HepG2 (cell line): ENCODE data around the gene CDK1. TPM values are rescaled to one million over a fixed set of nuclear protein-coding genes. Genes with fewer than 3 reads are reported as not detected.
A peak's percentile ranks its signal among the peaks of the same experiment; 100 is the strongest.

Experiments
- ATAC-seq: fragments of 200-7000 bp; cut with Tn5 transposase; 3 replicates; pipeline ENCODE4 v1.9.1; 2020; ENCODE audit warnings: mild to moderate bottlenecking, moderate library complexity
- Bru-seq: library from RNA; stranded (reverse); fragments of 400-500 nt; gene quantifications from one replicate; lab custom pipeline; 2021; lab: Mats Ljungman, UMichigan
- BruChase-seq, 2 experiments: library from RNA; stranded (reverse); fragments of 400-500 nt; gene quantifications; one replicate each; lab custom pipeline; 2021; lab: Mats Ljungman, UMichigan
- BruUV-seq: library from RNA; stranded (reverse); fragments of 400-500 nt; replicated peaks from 2 replicates; lab custom pipeline; 2021; lab: Mats Ljungman, UMichigan
- CTCF ChIA-PET: fragments of 300-600 bp; formaldehyde crosslinking; extraction: SDS; loops from one replicate; lab custom pipeline; 2021; ENCODE audit warnings: low total read pairs, inconsistent platforms, low intra/inter-chr PET ratio; lab: Yijun Ruan, JAX
- POLR2A ChIA-PET: fragments of 350-600 bp; sonication (Branson Sonifier 250); formaldehyde crosslinking; loops from one replicate; lab custom pipeline; 2020; ENCODE audit warnings: antibody characterized with exemption, inconsistent platforms; lab: Yijun Ruan, JAX
- DNase-seq: peaks from one replicate; pipeline ENCODE4 v3.0.0-alpha.2; 2015; ENCODE audit warnings: low spot score
- FAIRE-seq: peaks from 3 replicates; lab custom pipeline; 2011; peaks lifted over from hg19 to GRCh38; lab: Jason Lieb, UNC
- H2AFZ ChIP-seq: one replicate; pipeline ENCODE4 v1.6.1; 2011; ENCODE audit warnings: low read length, inconsistent platforms
- H3K27ac ChIP-seq: fragments of 300-600 bp; 3 replicates; pipeline ENCODE4 v1.8.0; 2011; ENCODE audit warnings: mixed run types, mild to moderate bottlenecking, mixed read lengths, low read length, inconsistent platforms; ENCODE audit not compliant: insufficient read depth; ENCODE audit errors: extremely low read length
- H3K27me3 ChIP-seq, 2 experiments: fragments of 200-600 bp in 1 of 2; 2 replicates in 1 of 2; 3 replicates in 1 of 2; pipeline versions ENCODE4 v1.6.0 to v1.8.0; 2011; ENCODE audit warnings: low read length in 2 of 2, mild to moderate bottlenecking in 2 of 2, moderate library complexity in 2 of 2, inconsistent platforms in 1 of 2; ENCODE audit not compliant: insufficient read depth in 2 of 2, control insufficient read depth in 1 of 2
- H3K36me3 ChIP-seq, 2 experiments: fragments of 200-600 bp in 1 of 2; replicated peaks in 1 of 2; 2 replicates in 1 of 2; 3 replicates in 1 of 2; pipeline versions ENCODE4 v1.5.1 to v1.8.0; 2011; ENCODE audit warnings: low read length in 2 of 2, inconsistent platforms in 1 of 2; ENCODE audit not compliant: insufficient read depth in 2 of 2, control insufficient read depth in 1 of 2
- H3K4me1 ChIP-seq: 2 replicates; pipeline ENCODE4 v1.5.1; 2012; ENCODE audit warnings: low read length, inconsistent platforms; ENCODE audit not compliant: insufficient read depth
- H3K4me2 ChIP-seq: 2 replicates; pipeline ENCODE4 v1.6.0; 2011; ENCODE audit warnings: low read depth, low read length, inconsistent platforms
- H3K4me3 ChIP-seq, 3 experiments: fragments of 200-600 bp in 1 of 3; sonication (generic), shearing (Covaris generic) in 1 of 3; replicated peaks in 1 of 3; 2 replicates each; pipeline ENCODE4 v1.5.1; 2011 to 2016; ENCODE audit warnings: low read length in 3 of 3, inconsistent platforms in 2 of 3, low read depth in 2 of 3, mild to moderate bottlenecking in 2 of 3, control low read depth in 1 of 3, mixed read lengths in 1 of 3; ENCODE audit not compliant: insufficient read depth in 1 of 3
- H3K79me2 ChIP-seq: one replicate; pipeline ENCODE4 v1.6.1; 2011; ENCODE audit warnings: low read length, inconsistent platforms; ENCODE audit not compliant: insufficient read depth
- H3K9ac ChIP-seq: 2 replicates; pipeline ENCODE4 v1.6.0; 2011; ENCODE audit warnings: mild to moderate bottlenecking, low read depth, low read length, inconsistent platforms; ENCODE audit not compliant: insufficient read depth
- H3K9me3 ChIP-seq: 2 replicates; pipeline ENCODE4 v1.5.1; 2012; ENCODE audit warnings: mild to moderate bottlenecking, low read length
- H4K20me1 ChIP-seq: 2 replicates; pipeline ENCODE4 v1.6.0; 2011; ENCODE audit warnings: inconsistent platforms, mild to moderate bottlenecking, low read length, moderate library complexity; ENCODE audit not compliant: insufficient read depth
- ARNT2 ChIP-seq: sonication (generic); formaldehyde crosslinking; IDR thresholded peaks from 2 replicates; pipeline ENCODE4 v1.8.0; 2022; ENCODE audit warnings: mild to moderate bottlenecking, low read depth, missing genetic modification reagents, moderate library complexity
- CENPT ChIP-seq: sonication (generic); formaldehyde crosslinking; IDR thresholded peaks from 2 replicates; pipeline ENCODE4 v1.8.0; 2022; ENCODE audit warnings: low read depth, mild to moderate bottlenecking, moderate library complexity, missing genetic modification reagents
- CREM ChIP-seq, 2 experiments: sonication (generic) in 1 of 2; formaldehyde crosslinking in 1 of 2; IDR thresholded peaks; 2 replicates each; pipeline versions ENCODE4 v1.4.0 to v1.6.1; 2016 to 2020; ENCODE audit warnings: antibody characterized with exemption in 1 of 2, mild to moderate bottlenecking in 1 of 2, missing genetic modification reagents in 1 of 2
- ELF1 ChIP-seq: sonication (generic); formaldehyde crosslinking; IDR thresholded peaks from 2 replicates; pipeline ENCODE4 v1.4.0; 2020; ENCODE audit warnings: missing genetic modification reagents
- GFI1 ChIP-seq: sonication (generic); formaldehyde crosslinking; IDR thresholded peaks from 2 replicates; pipeline ENCODE4 v1.5.0; 2020; ENCODE audit warnings: missing genetic modification reagents, mild to moderate bottlenecking, borderline replicate concordance
- NFKBIZ ChIP-seq: IDR thresholded peaks from 2 replicates; pipeline ENCODE4 v1.6.1; 2018; ENCODE audit warnings: missing genetic modification reagents, missing compliant biosample characterization
- PLRG1 ChIP-seq: fragments of 450-650 bp; conservative IDR thresholded peaks from 2 replicates; pipeline ENCODE4 v1.6.1; 2016
- RAD21 ChIP-seq: fragments of 450-650 bp; formaldehyde crosslinking; IDR thresholded peaks from 2 replicates; pipeline ENCODE4 v1.5.0; 2020; ENCODE audit warnings: mild to moderate bottlenecking
- SP2 ChIP-seq: sonication (generic); formaldehyde crosslinking; IDR thresholded peaks from 2 replicates; pipeline ENCODE4 v1.5.1; 2020; ENCODE audit warnings: mild to moderate bottlenecking, missing genetic modification reagents
- TAF15 ChIP-seq: fragments of 200-400 bp; formaldehyde crosslinking; IDR thresholded peaks from one replicate; pipeline ENCODE4 v1.6.1; 2018; ENCODE audit warnings: mild to moderate bottlenecking, low read depth, low read length; ENCODE audit not compliant: poor library complexity, severe bottlenecking
- TBX2 ChIP-seq: sonication (generic); formaldehyde crosslinking; IDR thresholded peaks from 2 replicates; pipeline ENCODE4 v1.5.0; 2020; ENCODE audit warnings: missing genetic modification reagents, mild to moderate bottlenecking, borderline replicate concordance
- ZKSCAN8 ChIP-seq: IDR thresholded peaks from 2 replicates; pipeline ENCODE4 v1.6.1; 2016; ENCODE audit warnings: borderline replicate concordance, missing genetic modification reagents, missing compliant biosample characterization
- ZNF225 ChIP-seq: sonication (generic); formaldehyde crosslinking; IDR thresholded peaks from 2 replicates; pipeline ENCODE4 v1.4.0; 2020; ENCODE audit warnings: mild to moderate bottlenecking, missing genetic modification reagents
- ZNF558 ChIP-seq: sonication (generic); formaldehyde crosslinking; IDR thresholded peaks from 2 replicates; pipeline ENCODE4 v1.9.0; 2022; ENCODE audit warnings: mild to moderate bottlenecking, missing genetic modification reagents, borderline replicate concordance
- ZSCAN20 ChIP-seq: sonication (generic); formaldehyde crosslinking; IDR thresholded peaks from 2 replicates; pipeline ENCODE4 v1.4.0; 2020; ENCODE audit warnings: missing genetic modification reagents, mild to moderate bottlenecking, borderline replicate concordance
- ZSCAN9 ChIP-seq: IDR thresholded peaks from 2 replicates; pipeline ENCODE4 v1.6.1; 2016; ENCODE audit warnings: borderline replicate concordance
- WGBS: methylation state at CpG from one replicate; pipeline ENCODE4 v1.1.6; 2017; ENCODE audit warnings: low lambda C conversion rate; 5-methylcytosine and 5-hydroxymethylcytosine counted together
- in situ Hi-C: cut with HindIII; loops from 2 replicates; pipeline ENCODE4 v1.10.0; 2017; ENCODE audit warnings: low pct_unique_long_range_greater_than_20kb; ENCODE audit not compliant: extremely low pct_ligation_motif_present
- intact Hi-C: fragments of 100-400 bp; cut with micrococcal nuclease; formaldehyde crosslinking; loops from one replicate; pipeline ENCODE4 v1.10.0; 2022; ENCODE audit not compliant: unreplicated experiment
- long read RNA-seq, 2 experiments: library from RNA in 1 of 2; library from polyadenylated mRNA in 1 of 2; stranded (forward) in 1 of 2; unstranded in 1 of 2; transcript quantifications; one replicate each; pipeline ENCODE4 v2.0.0, GENCODE V29; 2019 to 2022
- polyA minus RNA-seq, 3 experiments: library from RNA; depleted of rRNA, polyadenylated mRNA; stranded (reverse); fragments of >200 nt; gene quantifications; 2 replicates each; pipeline ENCODE4 v1.2.3, GENCODE V29; 2011; ENCODE audit warnings: low replicate concordance in 1 of 3
- polyA plus RNA-seq, 8 experiments: library from polyadenylated mRNA; depleted of rRNA in 3 of 8; stranded (reverse) in 7 of 8; unstranded in 1 of 8; fragments of >200 nt; fragmentation: Illumina TruSeq in 4 of 8; extraction: Trizol in 4 of 8; gene quantifications; 2 replicates each; pipeline versions ENCODE4 v1.2.1 to v1.2.3, GENCODE V29; 2011 to 2016; ENCODE audit warnings: low read depth in 4 of 8, missing spikeins in 1 of 8, mixed read lengths in 1 of 8; ENCODE audit not compliant: insufficient read depth in 1 of 8
- total RNA-seq, 5 experiments: library from RNA; depleted of rRNA; stranded (reverse); fragments of >200 nt; fragmentation: Illumina TruSeq; extraction: Trizol; gene quantifications; 2 replicates each; pipeline ENCODE4 v1.2.3, GENCODE V29; 2016; ENCODE audit warnings: low read depth in 1 of 5
- TF ChIP-seq, protein P1 (sequence below): IDR thresholded peaks from 2 replicates; pipeline ENCODE4 v1.6.1; 2016; ENCODE audit warnings: mild to moderate bottlenecking, missing biosample characterization, missing genetic modification reagents

Gene CDK1
- total RNA-seq (2016; rRNA removed; fragmentation: Illumina TruSeq; extraction: Trizol) (132 and 221 TPM in 2 replicates), polyA plus RNA-seq (2011; rRNA removed) (23.1 and 42.6 TPM in 2 replicates), polyA minus RNA-seq (2011; rRNA and poly(A)+ RNA removed; ENCODE audit: low replicate concordance) (6.0 and 23.9 TPM in 2 replicates), Bru-seq, nascent RNA (percentile 91 among the genes with signal in this experiment), BruChase-seq, experiment 1, labeled RNA remaining after a 6-hour chase (percentile 82 among the genes with signal in this experiment), BruChase-seq, experiment 2, labeled RNA remaining after a 2-hour chase (percentile 84 among the genes with signal in this experiment)
- total RNA-seq (2016; cell fraction: cytosol; rRNA removed; fragmentation: Illumina TruSeq; extraction: Trizol; ENCODE audit: low read depth) = 25.7 and 32.5 TPM in 2 replicates
- 132 and 217 TPM in 2 replicates for total RNA-seq (2016; cell fraction: insoluble cytoplasmic fraction; rRNA removed; fragmentation: Illumina TruSeq; extraction: Trizol)
- total RNA-seq (2016; cell fraction: membrane; rRNA removed; fragmentation: Illumina TruSeq; extraction: Trizol) = 45.2 and 55.5 TPM in 2 replicates
- total RNA-seq (2016; cell fraction: nucleus; rRNA removed; fragmentation: Illumina TruSeq; extraction: Trizol) = 113 and 116 TPM in 2 replicates
- polyA plus RNA-seq (2011; cell fraction: cytosol; rRNA removed) = 12.9 and 15.9 TPM in 2 replicates
- 23.4 and 24.8 TPM in 2 replicates for polyA plus RNA-seq (2011; cell fraction: nucleus; rRNA removed)
- polyA plus RNA-seq (2012) = 20.0 and 41.3 TPM in 2 replicates
- polyA plus RNA-seq (2016; cell fraction: cytosol; fragmentation: Illumina TruSeq; extraction: Trizol; ENCODE audit: low read depth) = 7.5 and 9.0 TPM in 2 replicates
- polyA plus RNA-seq (2016; cell fraction: insoluble cytoplasmic fraction; fragmentation: Illumina TruSeq; extraction: Trizol; ENCODE audit: low read depth) = 154 and 181 TPM in 2 replicates
- polyA plus RNA-seq (2016; cell fraction: membrane; fragmentation: Illumina TruSeq; extraction: Trizol; ENCODE audit: low read depth) = 17.0 and 17.2 TPM in 2 replicates
- polyA plus RNA-seq (2016; cell fraction: nucleus; fragmentation: Illumina TruSeq; extraction: Trizol; ENCODE audit: insufficient read depth, low read depth) = 177 and 183 TPM in 2 replicates
- 9.6 and 14.5 TPM in 2 replicates for polyA minus RNA-seq (2011; cell fraction: cytosol; rRNA and poly(A)+ RNA removed)
- 33.8 and 62.3 TPM in 2 replicates for polyA minus RNA-seq (2011; cell fraction: nucleus; rRNA and poly(A)+ RNA removed)
- long read RNA-seq, experiment 1, transcript CDK1-203 (8 exons, 1,913 nt) = major isoform, 101 of 121 reads
- long read RNA-seq, experiment 1, partial matches to known transcripts = 4 of 121 reads
- long read RNA-seq, experiment 1, other reads (novel, unspliced or antisense) = 15 of 121 reads
- long read RNA-seq, experiment 2, partial matches to known transcripts = 7 of 52 reads
- long read RNA-seq, experiment 2, other reads (novel, unspliced or antisense) = 45 of 52 reads

DNA sequence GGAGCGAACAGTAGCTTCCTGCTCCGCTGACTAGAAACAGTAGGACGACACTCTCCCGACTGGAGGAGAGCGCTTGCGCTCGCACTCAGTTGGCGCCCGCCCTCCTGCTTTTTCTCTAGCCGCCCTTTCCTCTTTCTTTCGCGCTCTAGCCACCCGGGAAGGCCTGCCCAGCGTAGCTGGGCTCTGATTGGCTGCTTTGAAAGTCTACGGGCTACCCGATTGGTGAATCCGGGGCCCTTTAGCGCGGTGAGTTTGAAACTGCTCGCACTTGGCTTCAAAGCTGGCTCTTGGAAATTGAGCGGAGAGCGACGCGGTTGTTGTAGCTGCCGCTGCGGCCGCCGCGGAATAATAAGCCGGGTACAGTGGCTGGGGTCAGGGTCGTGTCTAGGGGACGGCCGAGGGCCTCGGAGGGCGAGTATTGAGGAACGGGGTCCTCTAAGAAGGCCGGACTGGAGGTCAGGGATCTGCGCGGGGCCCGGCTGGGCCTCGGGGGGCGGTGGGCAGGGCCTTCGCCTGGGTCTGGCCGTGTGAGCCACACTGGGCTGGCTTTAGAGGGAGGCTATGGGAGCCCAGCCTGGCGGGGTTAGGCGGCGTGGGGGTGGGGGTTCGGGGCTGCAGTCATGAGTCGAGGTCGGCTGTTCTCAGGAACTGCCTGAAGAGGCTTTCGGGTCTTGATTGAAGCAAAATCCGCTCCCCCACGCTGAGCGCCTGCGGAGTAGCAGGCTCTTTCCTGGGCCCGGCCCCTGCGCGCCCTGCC, at the start of gene CDK1:
Gene CDK1 (plus strand): TSS at position 265 of the 757 bp plus-strand sequence. CDS start 1,688 bp downstream, outside the sequence.
- ATAC-seq (peak; percentile 99), DNase-seq (peak; percentile 96), FAIRE-seq (peak; percentile 87)
- Histone ChIP-seq H3K4me3 (peak within 1 kb of the TSS; percentile 85 to 99 (median 87)), H3K4me1 (peaks cover 24% of the 10 kb centered on the region), H3K27me3 (no peaks in the 10 kb centered on the region), H4K20me1 (no peaks in the 10 kb centered on the region; the same call in none of the 2 replicates), H3K27ac (peak within 1 kb of the TSS; percentile 87), H3K9me3 (no peaks in the 10 kb centered on the region), H3K9ac (peak within 1 kb of the TSS; percentile 88), H3K36me3 (no peaks in the 10 kb centered on the region; a peak in 1 of 5 replicates), H2AFZ (peak within 1 kb of the TSS; percentile 94), H3K4me2 (peak within 1 kb of the TSS; percentile 75), H3K79me2 (peaks cover 51% of the 10 kb centered on the region)
- POLR2A ChIA-PET = no interaction called here
- intact Hi-C loops (no loop called here), in situ Hi-C loops (no loop called here)
- BruUV-seq = no TSS peak
- under 1% methylated on average over 34 of the region's 58 CpGs for WGBS
- CTCF ChIA-PET = no interaction called here
- TF ChIP-seq CREM (IDR thresholded peaks at IDR 0.05) = peak; percentile 58
- TF ChIP-seq CREM (CRISPR knock-in tag; IDR thresholded peaks at IDR 0.05) = no peak
- TF ChIP-seq ELF1 (CRISPR knock-in tag) = peak; percentile 72
- TF ChIP-seq ZSCAN9 (CRISPR knock-in tag) = 0 out of 2 replicates have a peak, but pooled peaks have one; percentile 43
- peak; percentile 32; the same call in 1 of the 2 replicates for TF ChIP-seq SP2
- TF ChIP-seq TBX2 (CRISPR knock-in tag) = peak; percentile 29; the same call in 1 of the 2 replicates
- no peak for TF ChIP-seq TAF15
- peak; percentile 97 for TF ChIP-seq ARNT2 (CRISPR knock-in tag)
- TF ChIP-seq, protein P1, sequence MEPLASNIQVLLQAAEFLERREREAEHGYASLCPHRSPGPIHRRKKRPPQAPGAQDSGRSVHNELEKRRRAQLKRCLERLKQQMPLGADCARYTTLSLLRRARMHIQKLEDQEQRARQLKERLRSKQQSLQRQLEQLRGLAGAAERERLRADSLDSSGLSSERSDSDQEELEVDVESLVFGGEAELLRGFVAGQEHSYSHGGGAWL = peak; percentile 38
- TF ChIP-seq ZNF558 (CRISPR knock-in tag) = no peak
- TF ChIP-seq ZKSCAN8 (CRISPR knock-in tag) = no peak
- TF ChIP-seq PLRG1 = no peak
- TF ChIP-seq RAD21 (CRISPR knock-in tag) = no peak
- no peak for TF ChIP-seq ZNF225 (CRISPR knock-in tag)
- 0 out of 2 replicates have a peak, but pooled peaks have one; percentile 35 for TF ChIP-seq CENPT
- TF ChIP-seq GFI1 (CRISPR knock-in tag) = 0 out of 2 replicates have a peak, but pooled peaks have one; percentile 48
- no peak; the same call in 1 of the 2 replicates for TF ChIP-seq NFKBIZ (CRISPR knock-in tag)
- TF ChIP-seq ZSCAN20 (CRISPR knock-in tag) = 0 out of 2 replicates have a peak, but pooled peaks have one; percentile 32
